Astrocyte of the hippocampus (primary cell): ENCODE results near the gene NOX5.

Experiments
- DNase-seq: peaks from one replicate; pipeline ENCODE4 v3.0.0; 2011; ENCODE audit warnings: low read depth, low spot score

Gene NOX5

DNA sequence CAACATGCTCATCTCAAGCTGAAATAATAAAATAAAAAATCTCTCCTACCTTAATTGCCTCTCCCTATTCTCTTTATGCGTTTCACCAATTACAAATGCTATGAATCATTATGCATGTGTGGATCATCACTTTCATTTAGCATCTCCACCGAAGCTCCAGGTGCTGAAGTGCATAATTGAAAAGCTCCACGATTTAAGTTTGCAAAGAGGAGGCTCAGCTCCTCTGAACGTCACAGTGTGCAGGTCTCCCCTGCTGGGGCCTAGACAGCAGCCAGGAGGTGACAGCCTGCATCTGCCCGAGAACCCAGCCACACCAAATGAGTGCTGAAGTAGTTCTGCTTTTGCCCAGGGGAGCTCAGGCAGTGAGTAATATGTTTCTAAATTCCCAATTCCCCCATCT lies 85.4 kb downstream of the NOX5 start:
- DNase-seq: no peak

DNA sequence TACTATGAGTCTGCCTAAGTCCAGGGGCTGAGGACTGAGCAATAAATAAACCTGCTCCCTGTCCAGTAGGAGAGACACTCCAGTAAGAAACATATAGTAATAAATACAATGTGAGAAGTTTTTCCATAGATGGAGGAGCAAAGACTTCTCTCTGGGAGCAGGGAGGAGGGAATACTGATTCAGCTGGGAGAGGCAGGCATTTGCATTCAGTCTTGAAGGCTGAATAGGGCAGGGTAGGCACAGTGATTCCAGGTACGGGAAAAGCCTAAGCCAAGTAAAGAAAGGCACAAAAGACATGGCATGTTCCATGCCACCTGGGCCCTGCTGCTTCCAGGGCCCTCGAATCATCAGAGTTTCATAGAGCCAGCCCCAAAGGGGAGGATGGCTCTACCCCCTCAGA lies 86.3 kb downstream of the NOX5 start:
- DNase-seq: no peak

DNA sequence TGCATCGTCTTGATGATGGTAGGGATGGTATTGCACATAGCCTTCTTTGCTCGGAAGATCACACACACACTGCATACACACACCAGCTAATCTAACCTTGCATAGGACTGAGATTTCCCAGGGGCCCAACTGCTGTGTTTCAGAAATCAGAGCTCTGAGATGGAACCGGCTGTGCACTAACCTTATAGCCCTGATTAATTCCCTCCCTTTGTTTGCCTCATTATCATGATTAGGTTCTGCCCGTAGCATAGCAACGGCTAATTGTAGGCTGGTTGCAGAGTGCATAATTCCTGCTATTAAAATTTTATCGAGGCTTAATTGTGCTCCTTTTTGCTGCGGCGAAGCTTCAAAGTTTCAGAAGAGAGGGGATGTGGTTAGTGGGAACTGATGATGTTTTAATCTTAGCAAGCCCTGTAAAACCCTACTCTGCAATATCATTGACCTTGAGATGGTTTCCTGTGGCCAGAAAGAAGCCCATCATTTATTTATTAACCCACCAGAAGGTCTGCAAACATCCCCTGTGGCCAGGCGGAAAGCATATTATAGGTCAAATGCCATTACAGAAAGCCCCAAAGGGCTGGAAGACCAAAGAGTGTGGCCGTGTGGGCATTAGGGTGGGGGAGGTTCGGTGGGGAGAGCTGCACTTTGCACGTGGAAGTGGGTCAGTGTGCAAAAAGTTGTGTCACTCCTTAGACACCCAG lies 89.7 kb downstream of the NOX5 start:
- DNase-seq: no peak

DNA sequence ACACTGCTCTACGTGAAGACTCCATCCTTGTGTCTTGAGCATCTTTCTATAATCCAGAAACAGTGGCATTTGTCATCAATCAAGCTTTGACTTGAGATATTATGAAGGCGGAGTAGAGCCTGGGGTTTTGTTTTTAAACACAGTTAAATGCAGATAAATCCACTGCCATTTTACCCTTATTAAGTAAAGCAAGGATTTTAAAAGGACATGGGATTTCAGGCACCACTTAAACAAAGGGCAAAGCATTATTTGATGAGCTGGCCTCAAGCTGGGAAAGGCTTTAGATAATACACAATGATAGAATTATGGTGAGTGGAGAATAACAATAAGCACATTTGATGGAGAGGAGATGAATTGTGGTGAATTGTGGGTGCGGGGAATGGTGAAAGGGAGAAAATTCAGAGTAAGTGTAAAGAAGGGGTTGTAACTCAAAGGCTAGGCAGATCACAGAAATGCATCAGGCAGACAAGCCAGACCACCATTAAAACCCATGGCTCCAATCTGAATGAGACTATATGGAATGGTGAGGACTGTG lies 91.0 kb downstream of the NOX5 start:
- DNase-seq: no peak

DNA sequence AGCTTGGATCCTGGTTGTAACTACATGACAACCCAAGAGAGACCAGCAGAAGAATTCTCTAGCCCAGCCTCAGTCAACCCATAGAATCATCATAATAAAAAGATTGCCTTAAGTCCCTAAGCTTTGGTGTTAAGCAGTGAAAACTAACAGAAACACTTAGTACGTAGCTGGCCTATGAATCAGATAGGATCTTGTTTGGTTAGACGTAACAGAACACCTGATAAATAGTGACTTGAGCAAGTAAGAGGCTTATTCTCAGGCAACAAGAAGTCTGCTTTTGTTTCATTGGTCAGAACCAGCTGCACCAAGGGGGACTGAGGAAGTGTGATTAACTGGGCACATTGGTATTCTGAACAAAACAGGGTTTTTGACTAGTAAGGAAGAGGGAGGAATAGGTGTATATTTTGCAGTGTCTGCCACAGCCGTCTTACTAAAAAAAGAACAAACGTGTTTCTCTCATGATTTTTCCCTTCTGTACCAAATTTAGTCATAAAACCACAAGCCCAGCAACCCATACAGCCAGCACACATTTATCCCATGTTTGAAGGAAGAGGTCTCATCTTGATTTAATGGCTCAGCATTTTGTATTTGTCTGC lies 92.6 kb downstream of the NOX5 start:
- DNase-seq: no peak
